GM18873 (cell line): Measurements from ENCODE around the gene UBE2F.

Experiments used
- ATAC-seq: cut with Tn5 transposase; IDR thresholded peaks from one replicate; pipeline ENCODE4 v1.9.1; 2021; ENCODE audit warnings: mild to moderate bottlenecking, moderate library complexity, moderate number of reproducible peaks; ENCODE audit not compliant: unreplicated experiment, low FRiP score

Gene UBE2F

DNA sequence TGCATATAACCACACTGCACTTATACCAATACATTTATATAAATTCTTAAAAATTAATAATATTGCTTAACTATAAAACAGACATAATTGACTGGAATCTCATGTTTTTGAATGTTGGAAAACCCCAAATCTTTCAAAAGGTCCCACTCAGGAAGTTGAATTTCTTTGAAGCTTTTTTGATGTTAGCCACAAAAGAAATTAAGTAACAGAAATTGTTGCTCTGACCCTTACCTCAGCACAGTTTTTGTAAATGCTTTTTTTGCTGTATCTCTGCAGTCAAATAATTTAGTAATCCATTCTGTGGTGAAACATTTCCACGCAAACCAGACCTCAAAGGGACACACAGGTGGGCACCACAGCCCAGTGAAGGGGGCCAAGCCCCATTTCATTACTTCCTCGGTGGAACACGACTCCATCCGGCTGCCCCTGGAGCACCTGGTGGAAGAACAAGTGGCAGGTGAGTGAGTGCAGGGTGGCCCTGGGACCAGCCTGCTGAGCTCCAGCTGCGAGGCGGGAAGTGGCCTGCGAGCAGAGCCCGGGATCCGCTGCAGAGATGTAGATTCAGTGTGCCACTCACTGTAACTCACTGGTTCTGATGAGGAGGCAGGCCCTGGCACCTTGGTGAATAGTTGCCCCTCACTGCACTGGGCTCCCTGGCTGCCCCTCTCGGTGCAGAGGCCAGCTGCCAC is 102.4 kb downstream of the UBE2F start:
- ATAC-seq, result no peak

DNA sequence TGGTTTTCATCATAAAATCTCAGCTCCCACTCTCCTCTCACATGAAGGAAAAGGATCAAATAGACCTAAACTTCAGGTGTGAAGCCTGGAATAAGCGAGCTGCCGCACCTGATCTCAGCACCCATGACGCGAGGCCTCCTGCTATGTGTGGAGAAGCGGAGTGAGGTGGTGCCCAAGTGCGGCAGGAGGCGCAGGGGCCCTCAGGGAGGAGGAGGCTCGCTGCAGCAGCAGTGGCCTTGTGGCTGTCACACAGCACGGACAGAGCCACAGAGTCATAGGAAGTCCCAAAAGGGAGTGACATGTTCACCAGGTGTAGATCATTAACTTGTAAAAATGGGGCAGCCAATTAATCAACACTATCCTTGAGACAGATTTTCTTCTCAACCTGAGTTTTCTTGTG is 103.1 kb downstream of the UBE2F start:
- no peak for ATAC-seq

DNA sequence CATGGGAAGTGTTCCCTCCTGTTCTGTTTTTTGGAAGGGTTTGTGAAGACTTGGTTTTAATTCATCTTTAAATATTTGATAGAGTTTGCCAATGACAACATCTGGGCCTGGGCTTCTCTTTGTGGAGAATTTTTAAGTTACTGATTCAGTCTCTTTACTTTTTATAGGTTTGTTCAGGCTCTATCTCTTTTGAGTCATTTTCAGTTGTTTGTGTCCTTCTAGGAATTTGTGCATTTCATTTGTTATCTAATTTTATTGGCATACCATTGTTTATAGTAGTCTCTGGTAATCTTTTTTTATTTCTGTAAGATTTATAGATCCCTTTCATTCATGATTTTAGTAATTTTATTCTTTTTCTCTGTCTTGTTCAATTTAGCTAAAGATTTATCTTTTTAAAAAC is 108.6 kb downstream of the UBE2F start:
- ATAC-seq, result no peak

DNA sequence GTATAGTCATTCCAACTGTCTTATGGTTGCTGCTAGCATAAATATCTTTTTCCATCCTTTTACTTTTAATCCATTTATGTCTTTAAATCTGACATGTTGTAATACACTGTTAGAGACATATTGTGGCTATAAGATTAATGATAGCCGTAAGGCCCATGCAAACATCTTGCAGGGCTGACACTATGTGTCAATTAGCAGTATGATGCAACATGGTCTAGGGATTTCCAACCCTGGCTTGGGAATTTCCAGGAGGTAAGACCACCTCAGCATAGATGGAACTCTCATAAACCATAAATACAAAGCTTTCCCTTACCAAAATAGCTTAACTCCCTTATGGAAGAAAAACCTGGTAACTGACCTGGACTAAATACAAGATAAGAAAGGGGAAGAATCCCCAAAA is 110.5 kb downstream of the UBE2F start:
- no peak for ATAC-seq

DNA sequence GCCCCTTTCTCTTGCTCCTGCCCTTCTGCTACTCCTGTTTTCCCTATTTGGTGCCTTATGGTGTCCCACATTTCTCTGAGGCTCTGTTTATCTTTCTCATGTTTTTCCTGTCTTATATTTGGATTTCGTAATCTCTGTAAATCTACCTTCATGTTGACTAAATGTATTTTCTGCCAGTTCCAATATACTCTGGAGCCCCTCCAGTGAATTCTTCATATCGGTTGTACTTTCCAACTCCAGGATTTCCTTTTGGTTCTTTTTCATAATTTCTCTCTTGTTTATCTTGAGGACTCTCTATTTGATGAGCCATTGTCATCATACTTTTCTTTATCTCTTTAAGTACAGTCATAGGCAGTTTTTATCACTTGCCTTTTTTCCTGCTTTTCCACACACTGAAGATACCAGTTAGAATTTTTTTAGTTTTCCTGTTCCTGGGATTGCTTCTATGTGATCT is 113.1 kb downstream of the UBE2F start:
- no peak for ATAC-seq

DNA sequence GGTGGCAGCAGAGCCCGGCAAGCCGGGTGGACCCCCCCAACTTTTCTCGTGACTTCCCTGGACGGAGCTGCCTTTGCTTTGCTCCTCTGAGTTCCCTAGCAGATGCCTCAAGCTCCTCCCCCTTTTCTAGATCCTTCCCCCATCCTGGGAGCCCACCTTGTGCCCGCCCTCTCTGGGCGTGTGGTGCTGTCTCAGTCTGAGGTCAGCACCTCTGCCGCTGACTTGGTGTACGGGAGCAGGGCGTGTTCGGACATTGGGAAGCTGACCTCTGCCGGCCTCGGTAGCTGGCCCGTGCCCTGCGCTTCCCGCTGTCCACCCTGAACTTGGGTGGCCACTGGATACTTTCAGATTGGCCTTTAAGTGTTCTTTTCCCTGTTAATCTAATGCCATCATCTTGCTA is 113.7 kb downstream of the UBE2F start:
- ATAC-seq, result no peak

DNA sequence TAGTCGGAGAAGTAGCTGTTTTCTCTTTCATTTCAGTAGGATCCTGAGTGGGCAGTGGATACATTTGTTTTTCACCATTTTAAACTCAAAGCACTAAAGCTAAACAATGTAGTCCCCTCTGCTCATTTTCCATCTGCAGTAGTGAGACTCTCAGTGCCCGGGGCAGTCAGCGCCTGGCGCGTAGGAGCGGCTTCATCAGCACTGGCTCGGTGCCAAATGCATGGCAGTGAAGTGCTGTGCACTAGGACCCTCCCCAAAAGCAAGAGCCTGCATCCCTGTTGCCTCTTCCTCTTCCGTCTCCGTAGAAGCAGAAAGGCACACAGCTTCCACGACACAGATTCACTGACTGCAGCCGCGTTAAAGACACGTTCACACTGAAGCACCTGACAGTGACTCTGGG is 114.3 kb downstream of the UBE2F start:
- ATAC-seq, result no peak

DNA sequence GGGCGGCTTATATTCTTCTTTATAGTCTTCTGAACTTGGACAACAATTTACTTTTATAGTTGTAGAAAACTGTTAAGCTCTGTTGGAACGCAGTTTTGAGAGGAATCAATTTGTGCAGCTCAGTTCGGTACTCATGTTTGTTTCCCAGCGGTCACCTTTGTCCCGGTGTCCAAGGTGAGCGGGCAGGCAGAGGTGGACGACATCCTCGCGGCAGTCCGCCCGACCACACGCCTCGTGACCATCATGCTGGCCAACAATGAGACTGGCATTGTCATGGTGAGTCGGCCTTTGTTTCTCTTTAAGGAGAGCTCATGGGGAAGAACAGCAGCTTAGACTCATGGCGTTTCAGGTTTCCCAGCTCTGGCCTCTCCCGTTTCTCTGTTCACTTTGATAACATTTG is 114.7 kb downstream of the UBE2F start:
- ATAC-seq, result no peak

DNA sequence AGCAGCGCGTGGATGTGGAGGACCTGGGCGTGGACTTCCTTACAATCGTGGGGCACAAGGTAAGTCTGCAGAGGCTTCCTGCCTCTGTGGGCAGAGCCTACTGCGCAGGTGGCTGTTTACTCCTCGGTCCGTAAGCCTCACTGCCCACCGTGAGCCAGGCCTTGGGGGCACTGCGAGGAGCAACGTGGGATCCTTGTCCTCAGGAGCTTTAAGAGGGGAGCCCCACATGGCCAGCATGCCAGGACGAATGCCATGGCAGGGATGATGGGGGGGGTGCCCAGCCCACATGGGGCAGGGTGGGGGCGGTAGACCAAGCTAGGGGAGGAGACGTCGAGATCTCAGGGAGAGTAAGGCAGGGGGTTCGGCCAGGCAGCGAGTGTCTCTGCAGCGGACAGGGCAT is 115.3 kb downstream of the UBE2F start:
- no peak for ATAC-seq

DNA sequence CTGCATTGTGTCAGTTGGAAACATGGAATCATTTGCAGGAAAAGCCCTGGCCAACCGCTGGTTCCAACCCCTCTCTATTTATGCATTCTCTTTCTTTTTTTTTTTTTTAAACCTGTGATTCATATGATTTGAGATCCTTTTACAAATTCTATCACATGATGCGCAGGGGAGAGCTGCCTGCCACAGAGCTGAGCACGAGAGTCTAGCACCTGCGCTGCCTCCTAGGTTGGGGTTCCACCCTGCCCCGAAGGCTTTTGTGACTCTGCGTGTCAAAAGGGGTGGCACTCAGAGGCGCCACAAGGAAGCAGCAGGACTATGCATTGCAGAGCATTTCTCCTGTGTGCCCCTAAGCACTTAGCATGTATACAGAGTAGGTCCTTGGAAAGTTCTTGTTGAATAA is 116.0 kb downstream of the UBE2F start:
- ATAC-seq, result no peak

DNA sequence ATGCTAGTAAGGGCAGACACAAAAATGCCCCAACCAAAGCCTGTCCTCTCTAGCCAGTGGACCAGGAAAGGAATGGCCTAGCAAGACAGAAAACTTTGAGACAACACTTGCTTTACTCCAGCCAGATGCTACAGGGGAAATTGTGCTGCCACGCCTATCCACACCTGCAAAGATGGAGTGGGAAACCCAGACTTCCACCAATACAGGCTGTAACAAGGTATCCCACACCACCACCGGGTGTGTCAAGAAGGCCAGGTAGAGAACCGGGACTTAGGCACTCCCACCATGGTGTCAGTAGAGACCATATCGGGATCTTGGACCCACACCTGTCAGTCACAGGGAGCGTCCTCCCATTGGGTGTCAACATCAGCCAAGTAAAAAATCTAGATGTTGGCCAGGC is 117.1 kb downstream of the UBE2F start:
- ATAC-seq, result no peak

DNA sequence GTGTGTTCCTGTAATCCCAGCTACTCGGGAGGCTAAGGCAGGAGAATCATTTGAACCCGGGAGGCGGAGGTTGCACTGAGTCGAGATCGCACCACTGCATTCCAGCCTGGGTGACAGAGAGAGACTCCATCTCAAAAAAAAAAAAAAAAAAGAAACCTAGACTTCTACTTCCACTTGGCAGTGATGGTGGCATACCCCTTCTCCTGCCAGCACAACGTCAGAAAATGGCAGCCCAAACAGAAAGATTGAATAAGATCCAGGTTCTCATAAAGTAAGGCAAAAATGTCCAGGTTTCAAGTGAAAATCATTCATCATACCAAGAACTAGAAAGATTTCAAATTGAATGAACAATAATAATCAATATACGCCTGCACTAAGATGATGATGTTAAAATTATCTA is 117.9 kb downstream of the UBE2F start:
- ATAC-seq, result no peak

DNA sequence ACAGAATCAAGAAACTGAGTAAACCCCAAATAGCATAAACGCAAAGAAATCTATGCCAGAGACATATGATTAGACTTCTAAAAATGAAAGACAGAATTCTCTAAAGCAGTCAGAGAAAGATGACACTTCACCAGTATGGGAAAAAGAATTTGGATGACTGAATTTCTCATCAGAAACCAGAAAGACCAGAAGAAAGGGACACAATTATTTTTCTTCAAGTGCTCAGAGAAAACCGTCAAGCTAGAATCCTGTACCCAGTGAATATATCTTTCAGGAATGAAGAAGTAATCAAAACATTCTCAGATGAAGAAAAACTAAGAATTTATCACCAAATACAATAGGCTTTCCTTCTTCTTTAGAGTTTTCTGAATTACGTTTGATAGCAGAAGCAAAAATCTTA is 119.1 kb downstream of the UBE2F start:
- no peak for ATAC-seq

DNA sequence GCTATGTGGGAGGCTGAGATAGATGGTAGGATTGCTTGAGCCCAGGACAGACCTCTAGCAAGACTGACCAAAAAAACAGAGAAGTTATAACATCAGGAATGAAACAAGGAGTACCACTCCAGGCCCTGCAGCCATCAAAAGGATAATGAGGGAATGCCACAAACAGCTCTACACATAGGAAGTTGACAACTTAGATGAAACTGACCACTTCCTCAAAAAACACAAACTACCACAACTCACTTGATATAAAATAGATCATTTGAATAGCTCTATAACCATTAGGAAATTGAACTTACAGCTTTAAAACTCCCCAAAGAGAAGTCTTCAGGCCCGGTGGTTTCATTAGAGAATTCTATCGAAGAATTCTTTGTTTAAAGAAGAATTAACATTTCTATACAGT is 120.4 kb downstream of the UBE2F start:
- no peak for ATAC-seq

DNA sequence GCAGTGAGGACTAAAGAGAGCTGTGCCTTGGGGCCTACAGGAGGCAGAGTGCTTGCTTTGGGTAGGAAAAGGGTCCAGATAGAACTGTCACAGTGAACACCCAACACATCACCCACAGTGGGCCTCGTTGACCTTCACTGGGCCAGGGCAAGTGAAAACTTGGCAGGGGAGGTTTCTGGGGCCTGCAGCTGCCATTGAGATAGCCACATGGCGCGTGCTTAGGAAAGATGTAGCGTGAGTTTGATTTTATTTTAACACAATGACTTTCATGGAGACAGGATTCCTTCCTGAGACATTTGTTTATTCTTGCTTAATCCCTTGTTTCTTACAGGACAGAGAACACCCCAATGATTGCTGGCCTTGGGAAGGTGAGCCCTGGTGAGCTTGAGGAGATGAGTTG is 124.1 kb downstream of the UBE2F start:
- no peak for ATAC-seq

DNA sequence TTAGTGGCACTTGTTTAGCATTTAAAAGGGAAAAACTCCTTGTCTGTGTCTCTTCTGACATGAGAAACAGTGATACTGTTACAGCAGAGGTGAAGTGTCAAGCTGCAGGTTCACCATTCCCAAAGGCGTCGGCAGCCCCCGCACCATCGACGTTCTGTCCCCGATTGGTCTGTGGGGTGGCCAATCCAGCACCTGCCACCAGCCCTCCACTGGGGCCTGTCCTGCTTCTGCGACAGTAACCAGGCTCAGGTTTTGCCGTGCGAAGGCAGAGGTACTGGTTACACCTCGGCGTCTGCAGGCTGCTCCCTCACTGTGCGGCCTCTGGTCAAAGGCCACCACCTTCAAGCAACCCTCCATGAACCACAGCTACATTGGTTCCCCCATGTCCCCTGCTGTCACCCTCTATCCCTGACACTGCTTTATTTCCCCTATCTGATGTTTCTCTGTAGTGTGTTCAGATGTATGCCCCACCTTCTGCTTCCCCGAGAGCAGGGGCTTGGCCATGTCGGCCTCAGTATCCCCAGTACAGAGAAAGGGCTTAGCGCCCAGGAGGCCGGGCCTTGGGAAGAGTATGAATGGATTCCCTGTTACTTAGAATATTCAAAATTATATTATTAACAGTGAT is 124.7 kb downstream of the UBE2F start:
- no peak for ATAC-seq
